ENCODE results near the gene TULP3.

Gene TULP3

DNA sequence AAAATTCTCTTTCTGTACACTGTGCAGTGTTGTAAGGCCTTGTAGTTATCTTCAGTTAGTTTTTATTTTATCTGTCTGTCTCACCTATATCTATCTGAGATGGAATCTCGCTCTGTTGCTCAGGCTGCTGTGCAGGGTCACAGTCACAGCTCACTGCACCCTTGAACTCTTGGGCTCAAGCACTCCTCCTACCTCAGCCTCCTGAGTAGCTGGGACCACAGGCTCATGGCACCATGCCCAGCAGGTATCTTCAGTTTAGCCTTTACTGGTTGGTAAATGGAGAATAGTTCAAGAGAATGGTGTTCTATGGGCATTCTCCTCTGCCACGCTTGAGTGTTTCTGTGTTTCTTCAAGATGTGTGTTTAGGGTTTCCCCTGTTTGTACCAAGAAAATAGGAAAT, 13.6 kb downstream of the TULP3 start:
- no peak overlapping the region for H3K4me3 ChIP-seq (ENCODE audit: low read depth, low read length)
- TF ChIP-seq, protein P1, sequence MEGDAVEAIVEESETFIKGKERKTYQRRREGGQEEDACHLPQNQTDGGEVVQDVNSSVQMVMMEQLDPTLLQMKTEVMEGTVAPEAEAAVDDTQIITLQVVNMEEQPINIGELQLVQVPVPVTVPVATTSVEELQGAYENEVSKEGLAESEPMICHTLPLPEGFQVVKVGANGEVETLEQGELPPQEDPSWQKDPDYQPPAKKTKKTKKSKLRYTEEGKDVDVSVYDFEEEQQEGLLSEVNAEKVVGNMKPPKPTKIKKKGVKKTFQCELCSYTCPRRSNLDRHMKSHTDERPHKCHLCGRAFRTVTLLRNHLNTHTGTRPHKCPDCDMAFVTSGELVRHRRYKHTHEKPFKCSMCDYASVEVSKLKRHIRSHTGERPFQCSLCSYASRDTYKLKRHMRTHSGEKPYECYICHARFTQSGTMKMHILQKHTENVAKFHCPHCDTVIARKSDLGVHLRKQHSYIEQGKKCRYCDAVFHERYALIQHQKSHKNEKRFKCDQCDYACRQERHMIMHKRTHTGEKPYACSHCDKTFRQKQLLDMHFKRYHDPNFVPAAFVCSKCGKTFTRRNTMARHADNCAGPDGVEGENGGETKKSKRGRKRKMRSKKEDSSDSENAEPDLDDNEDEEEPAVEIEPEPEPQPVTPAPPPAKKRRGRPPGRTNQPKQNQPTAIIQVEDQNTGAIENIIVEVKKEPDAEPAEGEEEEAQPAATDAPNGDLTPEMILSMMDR (IDR thresholded peaks at IDR 0.05; ENCODE audit: low read depth, low read length) = no peak

DNA sequence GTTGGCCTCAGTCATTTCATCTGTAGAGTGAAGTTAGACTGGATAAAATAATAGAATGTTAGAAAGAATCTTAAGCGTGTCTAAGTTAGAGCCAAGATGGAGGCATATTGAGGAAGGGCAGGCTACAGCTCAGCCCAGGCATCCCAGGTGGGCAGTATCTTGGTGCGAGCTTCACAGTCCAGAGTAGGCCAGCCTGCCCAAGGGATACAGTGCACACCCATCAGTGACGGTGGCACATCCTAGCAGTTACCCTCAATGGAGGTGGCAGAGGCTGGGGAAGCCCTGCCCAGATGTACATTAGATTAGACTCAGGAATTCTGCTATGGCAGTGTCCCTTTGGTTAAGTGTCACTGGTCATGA, 21.5 kb downstream of the TULP3 start:
- no peak overlapping the region for H3K4me3 ChIP-seq (ENCODE audit: low read depth, low read length)
- TF ChIP-seq, protein P1 (IDR thresholded peaks at IDR 0.05; ENCODE audit: low read depth, low read length) = no peak

DNA sequence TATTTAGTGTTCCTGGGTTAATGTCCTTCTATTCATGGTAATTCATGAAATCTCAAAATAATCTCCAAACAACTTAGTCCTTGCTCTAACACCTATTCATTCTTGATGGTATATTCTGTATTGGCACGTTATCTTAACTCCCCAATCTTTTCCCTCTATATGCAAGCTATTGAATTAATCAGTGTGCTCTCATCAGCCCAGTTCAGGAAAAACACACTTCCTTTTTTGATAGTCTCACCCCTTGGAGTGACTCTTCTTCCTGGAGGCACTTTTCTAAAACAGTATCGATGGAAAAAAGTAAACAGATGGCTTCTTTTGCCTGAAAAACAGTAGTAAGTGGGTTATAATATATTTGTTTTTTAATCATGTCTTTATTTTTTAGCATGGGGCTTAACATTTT, 28.6 kb downstream of the TULP3 start:
- TF ChIP-seq, protein P1 (IDR thresholded peaks at IDR 0.05; ENCODE audit: low read depth, low read length) = no peak
- H3K4me3 ChIP-seq (ENCODE audit: low read depth, low read length) = no peak overlapping the region

DNA sequence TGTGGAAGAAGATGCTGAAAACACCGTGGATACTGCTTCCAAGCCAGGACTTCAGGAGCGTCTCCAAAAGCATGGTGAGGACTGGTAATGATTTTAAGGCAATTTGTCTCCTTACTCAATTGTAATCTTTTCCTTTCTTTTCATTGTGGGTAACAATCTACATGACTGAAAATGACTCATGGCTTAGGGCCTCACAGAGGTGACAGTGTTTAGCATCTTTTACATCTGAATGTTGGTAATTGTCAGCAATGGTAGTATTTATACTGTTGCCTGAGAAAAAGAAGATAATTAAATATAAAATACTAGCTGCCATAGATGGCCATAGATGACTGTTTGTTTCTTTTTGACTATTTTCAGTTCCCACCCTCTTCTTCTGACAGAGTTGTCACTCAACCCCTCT, 31.6 kb downstream of the TULP3 start:
- no peak overlapping the region for H3K4me3 ChIP-seq (ENCODE audit: low read depth, low read length)
- TF ChIP-seq, protein P1 (IDR thresholded peaks at IDR 0.05; ENCODE audit: low read depth, low read length) = no peak

DNA sequence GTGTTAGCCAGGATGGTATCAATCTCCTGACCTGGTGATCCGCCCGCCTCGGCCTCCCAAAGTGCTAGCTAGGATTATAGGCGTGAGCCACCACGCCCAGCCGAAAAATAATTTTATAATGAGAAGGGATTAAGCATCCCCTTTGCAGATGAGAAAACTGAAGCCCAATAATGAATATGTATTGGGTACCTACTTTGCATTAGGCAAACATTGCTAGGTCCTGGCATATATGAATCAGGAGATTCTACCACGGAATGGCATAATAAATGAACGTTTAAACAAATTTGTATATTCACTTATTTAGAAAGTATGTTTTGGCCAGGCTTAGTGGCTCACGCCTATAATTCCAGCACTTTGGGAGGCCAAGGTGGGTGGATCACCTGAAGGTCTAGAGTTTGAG, 32.4 kb downstream of the TULP3 start:
- TF ChIP-seq, protein P1 (IDR thresholded peaks at IDR 0.05; ENCODE audit: low read depth, low read length) = no peak
- H3K4me3 ChIP-seq (ENCODE audit: low read depth, low read length) = no peak overlapping the region

DNA sequence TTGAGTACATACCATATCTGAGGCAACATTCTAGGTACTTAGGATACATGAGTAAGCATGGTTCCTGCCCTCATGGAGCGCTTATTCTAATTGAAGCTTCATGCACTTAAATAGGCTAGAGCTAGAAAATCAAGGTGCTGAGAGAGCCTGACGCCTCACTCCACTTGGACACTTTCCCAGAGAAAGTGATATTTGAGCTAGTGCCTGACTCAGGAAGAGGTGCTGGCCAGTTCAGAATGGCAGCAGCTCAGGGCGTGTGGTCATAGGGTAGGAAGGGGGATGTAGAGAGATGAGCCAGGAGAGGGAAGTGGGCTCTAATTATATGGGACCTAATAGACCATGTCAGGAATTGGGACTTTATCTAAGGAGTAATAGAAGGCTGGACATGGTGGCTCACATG, 33.3 kb downstream of the TULP3 start:
- TF ChIP-seq, protein P1 (IDR thresholded peaks at IDR 0.05; ENCODE audit: low read depth, low read length) = no peak
- no peak overlapping the region for H3K4me3 ChIP-seq (ENCODE audit: low read depth, low read length)

DNA sequence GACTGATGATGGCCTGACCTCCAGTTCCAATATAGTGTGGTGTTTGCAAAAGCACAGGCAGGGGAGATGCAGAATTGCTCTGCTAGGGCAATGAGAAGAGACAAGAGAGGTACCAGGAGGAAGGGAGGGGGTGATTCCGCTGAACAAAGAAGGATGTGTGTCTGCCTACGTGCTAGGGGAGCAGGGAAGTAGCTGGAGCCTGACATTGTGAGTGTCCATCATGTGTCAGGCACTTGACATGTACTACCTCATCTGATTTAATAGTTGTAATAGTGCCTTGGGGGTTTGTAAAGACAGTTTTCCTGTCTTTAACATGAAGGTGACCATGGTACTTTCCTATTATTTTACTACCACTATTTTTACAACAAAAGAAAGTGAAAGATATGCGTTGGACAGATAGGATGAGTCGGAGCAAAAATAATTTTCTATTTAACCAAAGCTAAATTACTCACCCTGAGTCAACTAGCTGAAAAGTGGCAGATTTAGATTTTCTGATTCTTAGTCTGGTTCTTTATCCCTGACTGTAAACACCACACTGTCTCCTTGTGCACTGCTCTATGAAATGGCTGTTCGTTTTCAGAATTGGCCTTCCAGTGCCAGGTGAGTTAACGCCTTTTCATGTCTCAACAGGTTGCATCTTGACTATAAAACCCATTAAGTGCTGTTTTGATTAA, 34.8 kb downstream of the TULP3 start:
- TF ChIP-seq, protein P1 (IDR thresholded peaks at IDR 0.05; ENCODE audit: low read depth, low read length) = no peak
- no peak overlapping the region for H3K4me3 ChIP-seq (ENCODE audit: low read depth, low read length)
